GM12801 (cell line): ENCODE measurements around the gene NME5.

Experiments used
- CTCF ChIP-seq: IDR thresholded peaks from one replicate; pipeline ENCODE4 v1.5.1; 2011; ENCODE audit warnings: control low read depth; ENCODE audit not compliant: insufficient read length; ENCODE audit errors: extremely low read depth

The NME5 gene, protein sequence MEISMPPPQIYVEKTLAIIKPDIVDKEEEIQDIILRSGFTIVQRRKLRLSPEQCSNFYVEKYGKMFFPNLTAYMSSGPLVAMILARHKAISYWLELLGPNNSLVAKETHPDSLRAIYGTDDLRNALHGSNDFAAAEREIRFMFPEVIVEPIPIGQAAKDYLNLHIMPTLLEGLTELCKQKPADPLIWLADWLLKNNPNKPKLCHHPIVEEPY

GRCh38 chr5:138138949-138139780 is at the start of gene NME5:
NME5 (minus strand) TSS chr5:138139428; CDS start chr5:138138780, 648 bp downstream.
- TF ChIP-seq CTCF = no peak

DNA sequence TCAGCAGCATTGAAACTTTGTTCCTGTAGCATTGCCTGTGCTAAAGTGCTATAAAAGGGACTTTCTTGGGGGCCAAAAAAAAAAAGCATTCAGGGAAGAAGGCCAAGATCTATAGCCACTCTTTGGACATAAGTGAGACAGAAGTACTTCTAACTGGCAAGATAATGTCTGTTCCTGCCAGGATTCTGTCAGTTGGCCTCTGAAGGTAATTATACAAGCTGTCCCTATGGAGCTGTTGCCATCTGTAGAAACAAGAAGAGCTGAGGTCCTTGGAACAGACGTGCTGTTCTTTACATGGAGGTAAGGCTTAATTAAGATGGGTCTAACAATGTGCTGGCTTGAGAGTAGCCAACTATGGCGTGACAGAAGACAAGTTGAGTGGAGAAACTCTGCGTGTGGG is 49.4 kb upstream of the NME5 start:
- TF ChIP-seq CTCF = no peak

- no peak for TF ChIP-seq CTCF
Measured at GRCh38 chr5:138186002-138186447, 46.8 kb upstream of the NME5 start.

DNA sequence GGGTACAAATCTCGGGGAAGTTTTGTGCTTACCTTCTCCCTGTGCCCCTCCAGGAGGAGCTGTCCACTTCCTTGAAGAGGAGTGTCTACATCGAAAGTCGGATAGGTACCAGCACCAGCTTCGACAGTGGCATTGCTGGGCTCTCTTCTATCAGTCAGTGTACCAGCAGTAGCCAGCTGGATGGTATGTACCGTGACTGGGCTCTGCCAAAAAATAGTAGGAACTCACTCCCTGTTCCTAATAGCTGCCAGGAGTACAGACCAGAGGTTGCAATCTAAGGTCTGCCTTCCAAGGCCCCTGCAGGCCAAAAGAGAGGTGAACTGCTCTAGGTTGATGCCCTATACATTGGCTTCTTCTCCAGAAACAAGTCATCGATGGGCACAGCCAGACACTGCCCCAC is 43.6 kb upstream of the NME5 start:
- no peak for TF ChIP-seq CTCF

GRCh38 chr5:138180841-138181240 is 41.6 kb upstream of the NME5 start:
- TF ChIP-seq CTCF = no peak

DNA sequence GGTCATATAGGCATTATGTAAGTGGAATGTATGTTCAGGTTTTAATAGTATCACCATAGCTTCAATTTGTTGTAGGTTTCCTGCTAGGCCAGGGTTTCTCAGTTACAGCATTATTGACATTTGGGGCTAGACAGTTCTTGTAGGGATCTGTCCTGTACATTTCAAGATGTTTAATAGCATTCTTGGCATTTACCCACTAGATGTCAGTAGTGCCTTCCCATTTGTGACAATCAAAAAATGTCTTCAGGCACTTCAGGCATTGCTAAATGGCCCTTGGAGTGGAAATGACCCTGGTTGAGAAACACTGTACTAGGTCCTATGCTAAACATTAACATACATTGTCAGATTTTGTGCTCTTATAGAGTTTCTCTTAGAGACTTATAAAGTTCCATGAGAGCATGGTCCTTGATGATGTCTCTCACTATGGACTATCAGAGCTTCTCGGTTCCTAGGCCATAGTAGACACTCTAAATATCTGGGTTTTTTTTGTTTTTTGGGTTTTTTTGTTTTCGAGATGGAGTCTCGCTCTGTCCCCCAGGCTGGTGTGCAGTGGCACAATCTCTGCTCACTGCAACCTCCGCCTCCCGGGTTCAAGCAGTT is 41.1 kb upstream of the NME5 start:
- TF ChIP-seq CTCF = no peak

- TF ChIP-seq CTCF = no peak
Measured at GRCh38 chr5:138179277-138179857, 40.1 kb upstream of the NME5 start.
